K562 (cell line): ENCODE measurements around the gene DRAXIN. TPM values are rescaled to one million over a fixed set of nuclear protein-coding genes. Genes with fewer than 3 reads are reported as not detected.

ENCODE experiments used
- ATAC-seq: fragments of 200-7000 bp; cut with Tn5 transposase; 3 replicates; pipeline ENCODE4 v1.9.1; 2020; ENCODE audit warnings: moderate library complexity
- BruUV-seq: library from RNA; stranded (reverse); fragments of 400-500 nt; replicated peaks from 2 replicates; lab custom pipeline; 2021; lab: Mats Ljungman, UMichigan
- CTCF ChIA-PET: fragments of 300-600 bp; formaldehyde crosslinking; extraction: SDS; loops from one replicate; lab custom pipeline; 2021; ENCODE audit warnings: low intra/inter-chr PET ratio; lab: Yijun Ruan, JAX
- POLR2A ChIA-PET: fragments of 300-600, 350-650 bp; sonication (Branson Sonifier 250); formaldehyde crosslinking; extraction: SDS; loops from one replicate; lab custom pipeline; 2021; ENCODE audit warnings: antibody characterized with exemption, inconsistent platforms; lab: Yijun Ruan, JAX
- DNase-seq, 4 experiments: peaks; one replicate each; pipeline versions ENCODE4 v3.0.0 to v3.0.0-alpha.2; 2011 to 2018; ENCODE audit warnings: low spot score in 3 of 4, mixed read lengths in 3 of 4; ENCODE audit errors: extremely low read depth in 1 of 4
- FAIRE-seq: peaks from 2 replicates; lab custom pipeline; 2011; peaks lifted over from hg19 to GRCh38; lab: Jason Lieb, UNC
- H2AFZ ChIP-seq: 2 replicates; pipeline ENCODE4 v1.6.0; 2011; ENCODE audit warnings: low read depth, low read length, control low read depth, inconsistent platforms
- H3K27ac ChIP-seq: fragments of 200-600 bp; 3 replicates; pipeline ENCODE4 v1.8.0; 2011; ENCODE audit warnings: low read depth, mild to moderate bottlenecking, control low read depth, inconsistent platforms, low read length, moderate library complexity, mixed read lengths; ENCODE audit errors: extremely low read depth
- H3K27me3 ChIP-seq, 2 experiments: fragments of 300-600 bp in 1 of 2; 2 replicates in 1 of 2; 3 replicates in 1 of 2; pipeline versions ENCODE4 v1.6.0 to v1.8.0; 2011; ENCODE audit warnings: inconsistent platforms in 2 of 2, low read length in 2 of 2, mild to moderate bottlenecking in 1 of 2, mixed read lengths in 1 of 2, moderate library complexity in 1 of 2; ENCODE audit not compliant: control insufficient read depth in 2 of 2, insufficient read depth in 2 of 2
- H3K36me3 ChIP-seq: fragments of 300-600 bp; 3 replicates; pipeline ENCODE4 v1.8.0; 2011; ENCODE audit warnings: mild to moderate bottlenecking, low read length, inconsistent platforms; ENCODE audit not compliant: control insufficient read depth, insufficient read depth
- H3K4me1 ChIP-seq, 2 experiments: fragments of 200-600 bp in 1 of 2; replicated peaks in 1 of 2; 2 replicates in 1 of 2; 3 replicates in 1 of 2; pipeline versions ENCODE4 v1.5.1 to v1.8.0; 2011; ENCODE audit warnings: inconsistent platforms in 2 of 2, low read length in 2 of 2, mild to moderate bottlenecking in 1 of 2, mixed read lengths in 1 of 2, moderate library complexity in 1 of 2; ENCODE audit not compliant: control insufficient read depth in 2 of 2, insufficient read depth in 2 of 2
- H3K4me2 ChIP-seq: 2 replicates; pipeline ENCODE4 v1.6.1; 2011; ENCODE audit warnings: low read length, control low read depth, inconsistent platforms, mixed read lengths; ENCODE audit not compliant: insufficient read depth
- H3K4me3 ChIP-seq: fragments of 200-600 bp; sonication (generic), shearing (Covaris generic); 2 replicates; pipeline ENCODE4 v1.5.1; 2016; ENCODE audit warnings: control low read depth, inconsistent platforms
- H3K79me2 ChIP-seq: fragments of 200-600 bp; 3 replicates; pipeline ENCODE4 v1.8.0; 2011; ENCODE audit warnings: low read length, inconsistent platforms; ENCODE audit not compliant: control insufficient read depth, insufficient read depth
- H3K9ac ChIP-seq, 2 experiments: 2 replicates each; pipeline versions ENCODE4 v1.6.0 to v1.6.1; 2011; ENCODE audit warnings: low read depth in 2 of 2, low read length in 2 of 2, control low read depth in 1 of 2, inconsistent platforms in 1 of 2, mild to moderate bottlenecking in 1 of 2, mixed read lengths in 1 of 2; ENCODE audit not compliant: insufficient read depth in 1 of 2
- H3K9me1 ChIP-seq: one replicate; pipeline ENCODE4 v1.6.0; 2011; ENCODE audit warnings: inconsistent platforms, mild to moderate bottlenecking, low read length, moderate library complexity; ENCODE audit not compliant: control insufficient read depth, insufficient read depth
- H3K9me3 ChIP-seq: replicated peaks from 2 replicates; pipeline ENCODE4 v1.5.1; 2011; ENCODE audit warnings: low read depth, low read length, inconsistent platforms; ENCODE audit not compliant: control insufficient read depth, insufficient read depth
- H4K20me1 ChIP-seq: replicated peaks from 2 replicates; pipeline ENCODE4 v1.6.1; 2011; ENCODE audit warnings: low read length, inconsistent platforms, mixed read lengths; ENCODE audit not compliant: control insufficient read depth, insufficient read depth
- CBX5 ChIP-seq: IDR thresholded peaks from 2 replicates; pipeline ENCODE4 v1.6.1; 2014; ENCODE audit warnings: low read depth, borderline replicate concordance
- ELF2 ChIP-seq: fragments of 250-450 bp; sonication (Bioruptor Pico); IDR thresholded peaks from 2 replicates; pipeline ENCODE4 v1.5.0; 2021; ENCODE audit warnings: mild to moderate bottlenecking
- ID3 ChIP-seq, 2 experiments: fragments of 250-450 bp in 1 of 2; fragments of 450-650 bp in 1 of 2; sonication (Bioruptor Pico) in 1 of 2; IDR thresholded peaks; 2 replicates each; pipeline versions ENCODE4 v1.6.1 to v1.8.0; 2016 to 2021; ENCODE audit warnings: mild to moderate bottlenecking in 2 of 2, moderate library complexity in 2 of 2, missing compliant biosample characterization in 1 of 2, missing genetic modification characterization in 1 of 2
- MAZ ChIP-seq, 2 experiments: fragments of 450-650 bp in 1 of 2; sonication (generic) in 1 of 2; formaldehyde crosslinking; IDR thresholded peaks in 1 of 2; conservative IDR thresholded peaks in 1 of 2; 2 replicates each; pipeline versions ENCODE4 v1.4.0 to v1.5.0; 2020; ENCODE audit warnings: mild to moderate bottlenecking in 1 of 2, missing genetic modification reagents in 1 of 2
- MEIS2 ChIP-seq: fragments of 450-650 bp; IDR thresholded peaks from 2 replicates; pipeline ENCODE4 v1.6.1; 2014; ENCODE audit warnings: mild to moderate bottlenecking; ENCODE audit not compliant: partially characterized antibody
- POLR2B ChIP-seq: fragments of 450-650 bp; IDR thresholded peaks from 2 replicates; pipeline ENCODE4 v1.6.1; 2018; ENCODE audit warnings: low read depth; ENCODE audit not compliant: partially characterized antibody
- RBBP5 ChIP-seq: fragments of 200-600 bp; sonication (generic); IDR thresholded peaks from 2 replicates; pipeline ENCODE4 v1.6.1; 2012; ENCODE audit warnings: borderline replicate concordance, mild to moderate bottlenecking, low read length, control low read depth, inconsistent platforms; ENCODE audit not compliant: insufficient read depth, poor library complexity, severe bottlenecking
- SRSF7 ChIP-seq: fragments of 200-400 bp; formaldehyde crosslinking; optimal IDR thresholded peaks from 2 replicates; pipeline ENCODE3; 2017; ENCODE audit warnings: mild to moderate bottlenecking, low read depth, low read length
- TRIM24 ChIP-seq, 2 experiments: fragments of 450-650 bp; IDR thresholded peaks; 2 replicates each; pipeline ENCODE4 v1.6.1; 2016
- ZFP1 ChIP-seq: fragments of 450-650 bp; formaldehyde crosslinking; IDR thresholded peaks from 2 replicates; pipeline ENCODE4 v1.4.0; 2020; ENCODE audit warnings: mild to moderate bottlenecking, mixed read lengths
- ZNF232 ChIP-seq: sonication (generic); formaldehyde crosslinking; IDR thresholded peaks from 2 replicates; pipeline ENCODE4 v1.8.0; 2022; ENCODE audit warnings: mild to moderate bottlenecking, missing genetic modification reagents
- ZNF24 ChIP-seq: fragments of 450-650 bp; IDR thresholded peaks from 2 replicates; pipeline ENCODE4 v1.6.1; 2016
- ZNF766 ChIP-seq: fragments of 200-800 bp; sonication (Bioruptor generic); conservative IDR thresholded peaks from 2 replicates; pipeline ENCODE4 v1.6.1; 2016; ENCODE audit warnings: missing genetic modification characterization, missing compliant biosample characterization
- WGBS: fragments of 100-300 bp; shearing (Covaris generic); methylation state at CpG from one replicate; pipeline ENCODE4 v1.1.6; 2016; ENCODE audit warnings: low coverage, mixed read lengths; ENCODE audit not compliant: insufficient coverage; ENCODE audit errors: missing lambda C conversion rate; 5-methylcytosine and 5-hydroxymethylcytosine counted together
- in situ Hi-C: fragments of 300-500 bp; cut with MboI; formaldehyde crosslinking; loops from 4 replicates; pipeline ENCODE4 v1.15.0; 2018; ENCODE audit warnings: inconsistent platforms, mixed read lengths
- intact Hi-C: fragments of 100-400 bp; cut with micrococcal nuclease; formaldehyde crosslinking; loops from 2 replicates; pipeline ENCODE4 v1.14.2; 2022
- polyA plus RNA-seq, 8 experiments: library from polyadenylated mRNA; depleted of rRNA in 4 of 8; stranded (reverse) in 5 of 8; unstranded in 3 of 8; fragments of >200 nt; fragmentation: Nextera tagmentation in 2 of 8; fragmentation: Illumina TruSeq in 1 of 8; extraction: Ambion mirVana in 2 of 8; extraction: Trizol in 1 of 8; gene quantifications; 2 replicates each; pipeline versions ENCODE4 v1.2.1 to v1.2.3, GENCODE V29; 2011 to 2014; ENCODE audit warnings: inconsistent platforms in 1 of 8, missing spikeins in 1 of 8
- total RNA-seq, 7 experiments: library from RNA; depleted of rRNA in 6 of 7; stranded (reverse); fragments of >200 nt in 6 of 7; fragmentation: Illumina TruSeq in 2 of 7; extraction: Trizol in 2 of 7; gene quantifications; 2 replicates each; pipeline versions ENCODE4 v1.2.1 to v1.2.3, GENCODE V29; 2011 to 2021; ENCODE audit warnings: low replicate concordance in 1 of 7
- TF ChIP-seq, protein P1 (sequence below): fragments of 450-650 bp; IDR thresholded peaks from 2 replicates; pipeline ENCODE4 v1.6.1; 2018; ENCODE audit warnings: mild to moderate bottlenecking, low read depth; ENCODE audit not compliant: partially characterized antibody
- TF ChIP-seq, protein P2 (sequence below), 2 experiments: fragments of 450-650 bp in 1 of 2; IDR thresholded peaks; 2 replicates each; pipeline ENCODE4 v1.6.1; 2011 to 2017; ENCODE audit warnings: low read depth in 2 of 2, antibody characterized with exemption in 1 of 2, borderline replicate concordance in 1 of 2, low read length in 1 of 2, mild to moderate bottlenecking in 1 of 2, mixed read lengths in 1 of 2; ENCODE audit not compliant: control insufficient read depth in 1 of 2

DRAXIN gene
- total and polyA plus RNA-seq, 9 of the 15 experiments (the other 6 are each of a cell fraction or from before 2014, with no cell fraction given): 0.01 to 0.04 (median 0.01) TPM; not detected in 6

GRCh38 chr1:11753555-11754208, 62.2 kb downstream of the DRAXIN start (continued):
- TF ChIP-seq ZNF766 (CRISPR knock-in tag) (peak; percentile 60; the same call in 1 of the 2 replicates), ZFP1 (CRISPR knock-in tag) (no peak)

GRCh38 chr1:11757047-11757446, 65.5 kb downstream of the DRAXIN start:
- DNase-seq (no peak), FAIRE-seq (no peak), ATAC-seq (no peak)
- Histone ChIP-seq H3K79me2 (no peaks in the 10 kb centered on the region), H3K4me2 (no peak overlapping the region), H3K4me1 (peaks cover 24% of the 10 kb centered on the region in 2 experiments), H2AFZ (no peak overlapping the region), H4K20me1 (no peaks in the 10 kb centered on the region), H3K9me3 (peaks cover 3% of the 10 kb centered on the region; the same call in 1 of the 2 replicates), H3K9me1 (no peaks in the 10 kb centered on the region), H3K9ac (no peak overlapping the region), H3K4me3 (no peak overlapping the region), H3K27ac (no peak overlapping the region), H3K36me3 (no peaks in the 10 kb centered on the region), H3K27me3 (no peaks in the 10 kb centered on the region)
- POLR2A ChIA-PET: interaction anchor here (1.2 to 1.3 kb wide), 2 partner anchors 36 to 40 kb away, joined by 3 to 4 read pairs; no protein-coding TSS in a partner anchor
- WGBS: 68% methylated on average over 1 of the region's 1 CpG
- intact Hi-C loops (no loop called here), in situ Hi-C loops (no loop called here)
- BruUV-seq: no TSS peak
- CTCF ChIA-PET: no interaction called here
- TF ChIP-seq ELF2 (CRISPR knock-in tag) (no peak), MEIS2 (peak; percentile 27), SRSF7 (no peak), TRIM24 (IDR thresholded peaks at IDR 0.05) (peak; percentile 33 to 85; a peak in 3 of 4 replicates), CBX5 (peak; percentile 97), MAZ (CRISPR knock-in tag; conservative IDR thresholded peaks at IDR 0.05 in 1 of 2, IDR thresholded peaks at IDR 0.05 in 1 of 2) (no peak), POLR2B (no peak), ZNF24 (peak; percentile 93), RBBP5 (no peak), ZNF232 (CRISPR knock-in tag) (no peak), ID3 (CRISPR knock-in tag; IDR thresholded peaks at IDR 0.05) (no peak), ID3 (tag; IDR thresholded peaks at IDR 0.05) (no peak)
- TF ChIP-seq, protein P1, sequence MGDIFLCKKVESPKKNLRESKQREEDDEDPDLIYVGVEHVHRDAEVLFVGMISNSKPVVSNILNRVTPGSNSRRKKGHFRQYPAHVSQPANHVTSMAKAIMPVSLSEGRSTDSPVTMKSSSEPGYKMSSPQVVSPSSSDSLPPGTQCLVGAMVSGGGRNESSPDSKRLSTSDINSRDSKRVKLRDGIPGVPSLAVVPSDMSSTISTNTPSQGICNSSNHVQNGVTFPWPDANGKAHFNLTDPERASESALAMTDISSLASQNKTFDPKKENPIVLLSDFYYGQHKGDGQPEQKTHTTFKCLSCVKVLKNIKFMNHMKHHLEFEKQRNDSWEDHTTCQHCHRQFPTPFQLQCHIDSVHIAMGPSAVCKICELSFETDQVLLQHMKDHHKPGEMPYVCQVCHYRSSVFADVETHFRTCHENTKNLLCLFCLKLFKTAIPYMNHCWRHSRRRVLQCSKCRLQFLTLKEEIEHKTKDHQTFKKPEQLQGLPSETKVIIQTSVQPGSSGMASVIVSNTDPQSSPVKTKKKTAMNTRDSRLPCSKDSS: peak; percentile 96
- TF ChIP-seq, protein P2, sequence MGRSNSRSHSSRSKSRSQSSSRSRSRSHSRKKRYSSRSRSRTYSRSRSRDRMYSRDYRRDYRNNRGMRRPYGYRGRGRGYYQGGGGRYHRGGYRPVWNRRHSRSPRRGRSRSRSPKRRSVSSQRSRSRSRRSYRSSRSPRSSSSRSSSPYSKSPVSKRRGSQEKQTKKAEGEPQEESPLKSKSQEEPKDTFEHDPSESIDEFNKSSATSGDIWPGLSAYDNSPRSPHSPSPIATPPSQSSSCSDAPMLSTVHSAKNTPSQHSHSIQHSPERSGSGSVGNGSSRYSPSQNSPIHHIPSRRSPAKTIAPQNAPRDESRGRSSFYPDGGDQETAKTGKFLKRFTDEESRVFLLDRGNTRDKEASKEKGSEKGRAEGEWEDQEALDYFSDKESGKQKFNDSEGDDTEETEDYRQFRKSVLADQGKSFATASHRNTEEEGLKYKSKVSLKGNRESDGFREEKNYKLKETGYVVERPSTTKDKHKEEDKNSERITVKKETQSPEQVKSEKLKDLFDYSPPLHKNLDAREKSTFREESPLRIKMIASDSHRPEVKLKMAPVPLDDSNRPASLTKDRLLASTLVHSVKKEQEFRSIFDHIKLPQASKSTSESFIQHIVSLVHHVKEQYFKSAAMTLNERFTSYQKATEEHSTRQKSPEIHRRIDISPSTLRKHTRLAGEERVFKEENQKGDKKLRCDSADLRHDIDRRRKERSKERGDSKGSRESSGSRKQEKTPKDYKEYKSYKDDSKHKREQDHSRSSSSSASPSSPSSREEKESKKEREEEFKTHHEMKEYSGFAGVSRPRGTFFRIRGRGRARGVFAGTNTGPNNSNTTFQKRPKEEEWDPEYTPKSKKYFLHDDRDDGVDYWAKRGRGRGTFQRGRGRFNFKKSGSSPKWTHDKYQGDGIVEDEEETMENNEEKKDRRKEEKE (IDR thresholded peaks at IDR 0.05; ENCODE audit: borderline replicate concordance in 1 of 2, control insufficient read depth in 1 of 2, low read depth in 2 of 2, low read length in 1 of 2): peak in 1 of 2 experiments; percentile 71; a peak in 1 of 4 replicates
